ENCODE measurements around the gene NELFE. TPM values are rescaled to one million over a fixed set of nuclear protein-coding genes. Genes with fewer than 3 reads are reported as not detected.

Gene NELFE
- total and polyA plus RNA-seq, 2 of the 13 experiments (the other 11 are each of a cell fraction or from before 2014, with no cell fraction given): 51.3 to 69.8 TPM

- TF ChIP-seq ZNF687 (CRISPR knock-in tag; IDR thresholded peaks at IDR 0.05): peak; percentile 97
- peak; percentile 96 for TF ChIP-seq THAP9 (CRISPR knock-in tag; IDR thresholded peaks at IDR 0.05; ENCODE audit: borderline replicate concordance)
- no peak; the same call in 1 of the 2 replicates for TF ChIP-seq ZBTB43 (CRISPR knock-in tag; conservative IDR thresholded peaks at IDR 0.05)
- peak; percentile 90 for TF ChIP-seq IRF2 (CRISPR knock-in tag; IDR thresholded peaks at IDR 0.05)
- TF ChIP-seq SRF (IDR thresholded peaks at IDR 0.05; ENCODE audit: low read depth, low read length): peak; percentile 64; the same call in 1 of the 2 replicates
- no peak for TF ChIP-seq ZNF7 (CRISPR knock-in tag; IDR thresholded peaks at IDR 0.05)
- no peak for TF ChIP-seq ZBTB39 (CRISPR knock-in tag; IDR thresholded peaks at IDR 0.05)
- TF ChIP-seq THAP7 (CRISPR knock-in tag; IDR thresholded peaks at IDR 0.05): peak; percentile 98
- no peak for TF ChIP-seq ZFAT (CRISPR knock-in tag; conservative IDR thresholded peaks at IDR 0.05)
- TF ChIP-seq SOX6 (IDR thresholded peaks at IDR 0.05): no peak
- TF ChIP-seq SOX6 (CRISPR knock-in tag; IDR thresholded peaks at IDR 0.05): peak; percentile 83
- no peak for TF ChIP-seq NFIC (IDR thresholded peaks at IDR 0.05; ENCODE audit: low read length)
- peak; percentile 73; the same call in 1 of the 2 replicates for TF ChIP-seq RFX1 (IDR thresholded peaks at IDR 0.05)
- TF ChIP-seq ZNF18 (CRISPR knock-in tag; IDR thresholded peaks at IDR 0.05; ENCODE audit: insufficient replicate concordance): peak; percentile 26
- no peak for TF ChIP-seq ZNF652 (CRISPR knock-in tag; IDR thresholded peaks at IDR 0.05; ENCODE audit: borderline replicate concordance, low read depth)
Observed at GRCh38 chr6:31958741-31959739, at the start of gene NELFE, which contains the start of gene SKIC2 (continued).
